PC-9 (cell line): ENCODE measurements around the gene KDM4C.

ENCODE experiments used
- EZH2 ChIP-seq: fragments of 200-600 bp; sonication (generic); IDR thresholded peaks from 2 replicates; pipeline ENCODE4 v1.8.0; 2017; ENCODE audit warnings: antibody characterized with exemption, low read depth
- TF ChIP-seq, protein P1 (sequence below): fragments of 200-600 bp; sonication (generic); conservative IDR thresholded peaks from 2 replicates; pipeline ENCODE4 v1.6.1; 2017; ENCODE audit warnings: mixed run types, antibody characterized with exemption, mild to moderate bottlenecking, moderate library complexity

DNA sequence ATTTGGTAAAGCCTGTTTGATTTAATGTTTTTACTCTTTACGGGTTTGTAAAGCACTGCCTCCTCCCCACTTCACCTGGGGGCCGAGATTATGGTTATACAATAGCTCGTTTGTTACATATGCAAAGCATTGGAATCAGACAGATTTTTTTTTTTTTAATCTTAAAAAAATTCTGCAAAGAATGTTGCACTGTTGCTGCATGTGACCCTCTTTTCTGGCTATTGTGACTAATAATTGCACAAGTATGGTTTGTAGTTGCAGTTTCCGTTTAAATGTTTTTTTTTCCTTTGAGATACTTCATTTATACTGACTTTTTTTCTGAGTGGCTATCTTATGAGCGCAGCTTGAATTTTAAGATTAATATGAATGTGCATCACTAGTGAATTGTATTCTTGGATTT, 165.3 kb downstream of the KDM4C start:
- no peak for TF ChIP-seq EZH2
- TF ChIP-seq, protein P1, sequence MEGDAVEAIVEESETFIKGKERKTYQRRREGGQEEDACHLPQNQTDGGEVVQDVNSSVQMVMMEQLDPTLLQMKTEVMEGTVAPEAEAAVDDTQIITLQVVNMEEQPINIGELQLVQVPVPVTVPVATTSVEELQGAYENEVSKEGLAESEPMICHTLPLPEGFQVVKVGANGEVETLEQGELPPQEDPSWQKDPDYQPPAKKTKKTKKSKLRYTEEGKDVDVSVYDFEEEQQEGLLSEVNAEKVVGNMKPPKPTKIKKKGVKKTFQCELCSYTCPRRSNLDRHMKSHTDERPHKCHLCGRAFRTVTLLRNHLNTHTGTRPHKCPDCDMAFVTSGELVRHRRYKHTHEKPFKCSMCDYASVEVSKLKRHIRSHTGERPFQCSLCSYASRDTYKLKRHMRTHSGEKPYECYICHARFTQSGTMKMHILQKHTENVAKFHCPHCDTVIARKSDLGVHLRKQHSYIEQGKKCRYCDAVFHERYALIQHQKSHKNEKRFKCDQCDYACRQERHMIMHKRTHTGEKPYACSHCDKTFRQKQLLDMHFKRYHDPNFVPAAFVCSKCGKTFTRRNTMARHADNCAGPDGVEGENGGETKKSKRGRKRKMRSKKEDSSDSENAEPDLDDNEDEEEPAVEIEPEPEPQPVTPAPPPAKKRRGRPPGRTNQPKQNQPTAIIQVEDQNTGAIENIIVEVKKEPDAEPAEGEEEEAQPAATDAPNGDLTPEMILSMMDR: no peak
